HG03354 (cell line): ENCODE results near the gene USP26.
"Not testable (repeated sequence)": the region's sequence is repeated elsewhere in the genome, so short reads cannot be mapped to it uniquely, and the experiment has no call there.

ENCODE experiments used
- ATAC-seq: cut with Tn5 transposase; IDR thresholded peaks from one replicate; pipeline ENCODE4 v1.9.1; 2021; ENCODE audit warnings: mild to moderate bottlenecking; ENCODE audit not compliant: unreplicated experiment, poor library complexity, severe bottlenecking

Gene USP26

GRCh38 chrX:133097031-133097430 lies at the start of gene USP26:
Gene USP26 (minus strand): TSS chrX:133097109. CDS start chrX:133028220, 68,889 bp downstream.
- ATAC-seq, result no peak

DNA sequence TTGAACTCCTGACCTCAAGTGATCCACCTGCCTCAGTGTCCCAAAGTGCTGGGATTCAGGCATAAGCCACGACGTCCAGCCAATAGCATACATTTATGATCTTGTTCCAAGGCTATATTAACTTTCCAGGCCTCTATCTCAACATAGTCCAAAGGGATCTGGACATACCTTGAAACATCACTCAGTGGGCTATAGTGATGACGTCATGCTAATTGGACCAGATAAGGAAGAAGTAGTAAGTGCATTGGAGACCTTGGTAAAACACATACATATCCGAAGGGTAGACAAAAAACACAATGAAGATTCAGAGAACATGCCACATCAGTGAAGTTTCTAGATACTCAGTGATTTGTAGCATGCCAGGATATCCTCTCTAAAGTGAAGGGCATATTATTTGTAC lies 37.4 kb upstream of the USP26 start:
- no peak for ATAC-seq

- ATAC-seq, result no peak
Measured at GRCh38 chrX:133120406-133120805, 23.5 kb upstream of the USP26 start.

DNA sequence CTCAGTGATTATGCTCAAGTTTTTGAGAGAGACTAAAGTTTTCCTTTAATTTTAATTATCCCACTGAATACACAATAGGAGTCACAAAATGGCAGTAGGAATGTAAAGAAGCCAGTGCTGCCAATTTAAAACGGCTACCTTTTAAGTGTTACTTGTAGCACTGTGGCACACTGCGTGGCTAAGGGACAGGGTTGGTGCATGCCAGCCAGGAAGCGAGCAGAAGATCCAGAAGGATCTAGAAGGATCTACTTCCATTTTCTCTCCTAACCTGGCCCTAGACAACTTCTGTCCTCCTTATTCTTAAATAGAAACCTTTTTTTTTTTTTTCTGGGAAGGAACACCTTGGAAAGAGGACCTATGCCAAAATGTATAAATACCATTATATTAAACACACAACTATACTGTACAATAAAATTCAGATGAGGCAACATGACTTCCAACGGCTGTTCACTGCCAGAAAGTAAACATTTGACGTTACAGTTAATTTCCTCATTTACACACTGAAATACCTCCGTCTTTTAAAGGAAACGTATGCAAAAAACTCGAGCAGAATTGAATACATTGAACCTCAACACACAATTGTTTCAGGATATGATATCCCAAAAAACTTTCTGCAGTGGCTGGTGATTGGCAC lies 2.7 kb downstream of the USP26 start:
- ATAC-seq, result no peak

DNA sequence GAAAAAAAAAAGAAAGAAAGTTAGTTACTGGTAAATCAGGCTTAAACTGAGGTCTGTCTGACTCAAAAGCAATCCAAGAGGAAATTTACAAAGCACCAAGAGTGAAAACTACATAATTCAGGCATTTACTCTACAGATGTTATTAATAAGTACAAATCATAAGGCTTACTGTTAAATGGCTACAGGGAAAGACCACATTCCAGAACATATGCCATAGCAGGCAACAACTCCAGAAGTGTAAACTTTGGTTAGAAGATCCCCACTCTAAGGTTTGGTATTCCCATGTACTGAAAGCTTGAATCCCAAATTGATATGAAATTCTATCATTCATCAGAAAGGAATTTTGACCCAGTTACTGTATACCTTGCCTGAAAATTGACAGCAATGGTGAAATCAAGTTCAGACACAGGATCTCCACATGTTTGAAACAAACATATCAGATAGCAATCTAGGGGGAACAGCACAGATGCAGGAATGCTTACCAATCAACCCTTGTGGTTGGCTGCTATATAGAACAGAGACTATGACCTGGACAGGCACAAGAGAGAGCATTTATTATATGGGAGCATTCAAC lies 6.6 kb downstream of the USP26 start:
- ATAC-seq, result no peak

DNA sequence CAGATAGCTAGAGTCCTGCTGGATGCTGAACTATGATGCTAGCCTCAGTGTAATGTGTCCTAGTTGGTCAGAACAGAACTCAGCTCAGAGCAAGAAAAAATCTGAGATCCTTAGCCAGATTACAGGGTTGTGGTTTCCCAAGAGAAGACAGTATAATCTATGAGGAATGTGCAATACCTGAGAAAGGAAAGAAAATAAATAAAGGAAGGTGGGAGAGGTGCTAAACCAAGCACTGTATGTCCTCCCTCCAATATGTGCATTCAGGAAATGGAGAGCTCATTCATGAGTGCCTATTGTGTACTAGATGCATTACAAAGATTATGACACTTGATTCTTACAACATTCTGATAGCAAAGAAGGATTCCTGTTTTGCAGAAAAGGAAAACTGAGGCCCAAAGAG lies 7.5 kb downstream of the USP26 start:
- ATAC-seq, result no peak

DNA sequence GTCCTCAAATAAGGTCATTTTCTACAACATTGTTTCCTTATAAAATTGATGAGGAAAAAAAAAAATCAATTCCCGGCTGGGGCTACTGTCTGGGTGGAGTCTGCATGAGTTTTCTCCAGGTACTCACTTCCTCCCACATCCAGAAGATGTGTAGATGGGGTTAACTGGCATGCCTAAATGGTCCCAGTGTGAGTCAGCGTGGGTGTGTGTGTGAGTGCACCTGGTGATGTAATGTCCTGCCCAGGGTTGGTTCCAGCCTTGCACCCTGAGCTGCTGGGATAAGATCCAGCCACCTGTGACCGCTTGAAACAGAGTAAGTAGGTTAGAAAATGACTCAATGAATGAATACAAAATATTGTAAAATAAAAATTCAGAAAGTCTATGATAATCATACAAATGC lies 11.1 kb downstream of the USP26 start:
- no peak for ATAC-seq

GRCh38 chrX:133085056-133085455 lies 11.9 kb downstream of the USP26 start:
- not testable (repeated sequence) for ATAC-seq

DNA sequence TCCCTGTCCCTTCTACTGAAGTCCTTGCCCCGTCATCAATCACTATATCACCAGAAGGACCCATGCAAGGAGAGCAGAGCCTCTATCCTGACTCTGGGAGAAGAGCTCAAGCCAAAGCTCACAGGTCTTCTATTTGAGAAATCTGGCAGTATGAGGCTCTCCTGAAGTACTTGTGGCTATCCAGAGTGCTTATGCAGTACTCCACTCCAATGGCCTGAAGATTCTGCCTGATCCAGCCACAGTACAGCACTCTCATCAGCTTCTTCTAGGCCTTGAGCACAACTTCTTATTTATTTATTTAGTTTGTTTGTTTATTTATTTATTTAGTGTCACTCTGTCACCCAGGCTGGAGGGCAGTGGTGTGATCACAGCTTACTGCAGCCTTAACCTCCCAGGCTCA lies 13.0 kb downstream of the USP26 start:
- ATAC-seq, result no peak

DNA sequence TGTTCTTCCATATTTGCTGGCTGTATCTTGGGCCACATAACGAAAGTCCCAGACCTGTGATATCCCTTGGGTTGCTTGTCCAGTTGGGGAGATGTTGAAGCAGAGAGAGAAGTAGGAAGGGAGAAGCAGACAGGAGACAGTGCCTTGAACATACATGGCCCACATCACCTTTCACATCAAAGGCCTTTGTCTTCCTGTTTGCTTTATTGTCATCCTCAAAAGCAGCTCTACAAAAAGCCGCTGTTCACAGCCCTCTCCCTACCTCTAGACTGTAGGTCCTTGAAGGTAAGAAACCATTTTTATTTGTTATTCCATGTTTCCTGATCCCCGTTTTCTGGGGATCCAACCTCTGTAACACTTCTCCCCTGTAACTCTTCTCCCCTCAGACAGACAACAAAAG lies 14.9 kb downstream of the USP26 start:
- ATAC-seq, result no peak

DNA sequence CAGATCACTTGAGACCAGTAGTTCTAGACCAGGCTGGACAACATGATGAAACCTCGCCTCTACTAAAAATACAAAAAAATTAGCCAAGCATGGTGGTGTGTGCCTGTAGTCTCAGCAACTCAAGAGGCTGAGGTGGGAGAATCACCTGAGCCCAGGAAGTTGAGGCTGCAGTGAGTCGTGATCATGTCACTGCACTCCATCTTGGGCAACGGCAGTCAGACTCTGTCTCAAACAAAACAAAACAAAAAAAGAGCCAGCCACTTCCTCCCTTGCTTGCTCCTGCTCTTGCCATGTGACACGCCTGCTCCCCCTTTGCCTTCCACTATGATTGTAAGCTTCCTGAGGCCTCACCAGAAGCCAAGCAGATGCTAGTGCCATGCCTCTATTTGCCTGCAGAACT lies 19.1 kb downstream of the USP26 start:
- not testable (repeated sequence) for ATAC-seq

- no peak for ATAC-seq
Measured at GRCh38 chrX:133072566-133072965, 24.3 kb downstream of the USP26 start.

GRCh38 chrX:133068461-133068860 lies 28.4 kb downstream of the USP26 start:
- ATAC-seq, result no peak

GRCh38 chrX:133056341-133056740 lies 40.6 kb downstream of the USP26 start:
- no peak for ATAC-seq

DNA sequence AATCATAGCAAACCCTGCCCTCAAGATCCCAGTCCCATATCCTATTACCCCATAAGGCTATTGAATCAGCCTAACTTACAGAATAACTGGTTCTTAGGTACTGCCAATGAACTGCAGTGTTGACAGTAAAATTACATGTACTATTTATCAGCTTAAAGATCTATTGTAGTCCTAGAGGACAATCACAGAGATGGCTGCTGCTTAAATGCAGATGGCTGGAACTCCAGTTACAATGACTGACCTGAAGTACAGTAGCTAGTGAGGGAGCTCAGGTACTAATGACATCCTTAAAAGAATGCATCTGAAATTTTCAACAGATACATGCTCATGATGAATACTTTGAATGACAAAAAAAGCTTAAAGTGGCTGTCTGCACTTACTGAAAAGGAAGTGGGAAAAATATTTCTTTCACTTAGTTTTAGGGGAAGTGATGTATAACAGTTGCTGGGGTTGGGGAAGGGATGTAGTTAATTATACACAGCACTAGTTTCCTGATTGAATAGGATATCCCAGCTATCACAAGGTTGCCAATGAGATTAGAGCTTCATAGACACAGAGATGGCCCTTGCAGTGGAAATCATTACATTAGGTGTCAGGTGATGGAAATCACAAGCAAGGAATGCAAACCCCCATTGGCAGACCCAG lies 42.0 kb downstream of the USP26 start:
- ATAC-seq, result no peak

GRCh38 chrX:133053861-133054598 lies 42.9 kb downstream of the USP26 start:
- no peak for ATAC-seq

GRCh38 chrX:133048751-133049150 lies 48.2 kb downstream of the USP26 start:
- no peak for ATAC-seq

DNA sequence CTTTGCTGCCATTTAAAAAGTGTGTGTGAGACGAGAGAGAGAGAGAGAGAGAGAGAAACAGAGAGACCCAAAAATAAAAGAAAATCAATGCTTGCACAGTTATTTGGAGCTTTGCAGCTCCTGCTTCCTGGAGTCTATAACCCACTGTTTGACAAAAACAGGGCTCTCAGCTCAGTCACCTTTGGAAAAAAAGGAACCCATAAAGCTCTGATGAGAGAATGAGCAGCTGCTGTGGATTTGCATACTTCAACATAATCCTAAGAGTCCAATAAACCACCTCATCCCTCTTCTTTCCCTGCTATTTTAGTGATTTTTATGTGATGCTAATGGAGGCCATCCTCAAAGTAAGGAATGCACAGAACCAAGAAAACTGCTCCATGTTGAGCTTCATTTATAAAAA lies 50.3 kb downstream of the USP26 start:
- no peak for ATAC-seq

DNA sequence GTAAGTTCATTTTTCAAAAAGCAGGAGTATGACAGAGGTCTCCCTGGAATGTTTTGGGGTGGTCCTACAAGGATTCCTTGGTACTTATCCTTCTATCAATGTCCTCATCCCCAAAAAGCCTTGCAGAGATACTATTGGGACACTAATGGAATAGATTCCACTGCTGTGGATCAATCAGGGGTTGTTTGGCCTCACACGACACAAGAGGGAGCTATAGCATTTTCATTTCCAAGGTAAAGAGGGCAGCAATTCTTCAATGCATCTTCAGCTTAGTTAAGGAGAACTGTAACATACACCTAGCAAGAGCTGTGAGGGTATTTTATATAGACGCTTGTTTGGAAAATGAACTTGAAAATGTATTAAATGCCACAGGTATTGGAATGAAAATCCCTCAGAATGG lies 50.9 kb downstream of the USP26 start:
- ATAC-seq, result no peak

DNA sequence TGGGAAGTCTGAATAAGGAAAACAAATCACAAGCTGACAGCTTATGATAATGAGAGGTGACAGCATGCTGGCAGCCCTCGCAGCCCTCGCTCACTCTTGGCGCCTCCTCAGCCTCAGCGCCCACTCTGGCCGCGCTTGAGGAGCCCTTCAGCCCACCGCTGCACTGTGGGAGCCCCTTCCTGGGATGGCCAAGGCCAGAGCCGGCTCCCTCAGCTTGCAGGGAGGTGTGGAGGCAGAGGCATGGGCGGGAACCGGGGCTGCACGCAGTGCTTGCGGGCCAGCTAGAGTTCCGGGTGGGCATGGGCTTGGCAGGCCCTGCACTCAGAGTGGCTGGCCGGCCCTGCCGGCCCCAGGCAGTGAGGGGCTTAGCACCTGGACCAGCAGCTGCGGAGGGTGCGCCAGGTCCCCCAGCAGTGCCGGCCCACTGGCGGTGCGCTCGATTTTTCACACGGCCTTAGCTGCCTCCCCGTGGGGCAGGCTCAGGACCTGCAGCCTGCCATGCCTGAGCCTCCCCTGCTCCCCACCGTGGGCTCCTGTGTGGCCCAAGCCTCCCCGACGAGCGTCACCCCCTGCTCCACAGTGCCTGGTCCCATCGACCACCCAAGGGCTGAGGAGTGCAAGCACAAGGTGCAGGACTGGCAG lies 52.6 kb downstream of the USP26 start:
- not testable (repeated sequence) for ATAC-seq
